Type B pancreatic cell (in vitro differentiated cells): ENCODE data around the gene UBE2F. TPM values are rescaled to one million over a fixed set of nuclear protein-coding genes. Genes with fewer than 3 reads are reported as not detected.

Source experiments
- DNase-seq: peaks from one replicate; pipeline ENCODE4 v3.0.0; 2021; ENCODE audit warnings: mixed read lengths; ENCODE audit not compliant: unreplicated experiment; ENCODE audit errors: extremely low spot score
- H3K27ac Mint-ChIP-seq: 2 replicates; pipeline ENCODE4 v1.8.0; 2021; ENCODE audit warnings: mild to moderate bottlenecking, mixed read lengths
- H3K27me3 Mint-ChIP-seq: 2 replicates; pipeline ENCODE4 v1.8.0; 2021; ENCODE audit warnings: mixed read lengths
- H3K36me3 Mint-ChIP-seq: 2 replicates; pipeline ENCODE4 v1.8.0; 2021; ENCODE audit warnings: mixed read lengths
- H3K4me1 Mint-ChIP-seq: one replicate; pipeline ENCODE4 v1.8.0; 2021; ENCODE audit warnings: mixed read lengths; ENCODE audit not compliant: unreplicated experiment
- H3K4me3 Mint-ChIP-seq: 2 replicates; pipeline ENCODE4 v1.8.0; 2021; ENCODE audit warnings: mild to moderate bottlenecking, mixed read lengths
- H3K9me3 Mint-ChIP-seq: 2 replicates; pipeline ENCODE4 v1.8.0; 2021; ENCODE audit warnings: mixed read lengths
- CTCF ChIP-seq: fragments of 200-600 bp; sonication (generic); conservative IDR thresholded peaks from 2 replicates; pipeline ENCODE4 v1.5.0; 2021; ENCODE audit warnings: antibody characterized with exemption, mild to moderate bottlenecking
- total RNA-seq: library from RNA; stranded (reverse); gene quantifications from 2 replicates; pipeline ENCODE4 v1.2.1, GENCODE V29; 2021; ENCODE audit warnings: low replicate concordance

The UBE2F gene
- total RNA-seq, 1 donor from 2014 or later: 43.1 TPM

- Mint-ChIP-seq H3K27ac (no peak overlapping the region), H3K4me1 (peaks cover 11% of the 10 kb centered on the region), H3K27me3 (no peaks in the 10 kb centered on the region)
Observed at GRCh38 chr2:238027058-238027457, 60.2 kb downstream of the UBE2F start.

GRCh38 chr2:238027591-238028415 lies 61.0 kb downstream of the UBE2F start:
- peak; percentile 55 for DNase-seq
- H3K36me3 Mint-ChIP-seq: peaks cover 31% of the 10 kb centered on the region
- no peaks in the 10 kb centered on the region for H3K9me3 Mint-ChIP-seq
- H3K27me3 Mint-ChIP-seq: no peaks in the 10 kb centered on the region
- no peak overlapping the region for H3K4me3 Mint-ChIP-seq
- no peak for TF ChIP-seq CTCF
- H3K27ac Mint-ChIP-seq: no peak overlapping the region
- peaks cover 11% of the 10 kb centered on the region for H3K4me1 Mint-ChIP-seq

More at GRCh38 chr2:238027058-238027457, 60.2 kb downstream of the UBE2F start:
- Mint-ChIP-seq H3K9me3 (no peaks in the 10 kb centered on the region), H3K36me3 (peaks cover 36% of the 10 kb centered on the region), H3K4me3 (no peak overlapping the region)
- DNase-seq: no peak
- TF ChIP-seq CTCF: no peak

- TF ChIP-seq CTCF: no peak
- Mint-ChIP-seq H3K4me3 (no peak overlapping the region), H3K9me3 (no peaks in the 10 kb centered on the region), H3K27ac (no peak overlapping the region), H3K36me3 (peaks cover 26% of the 10 kb centered on the region), H3K27me3 (no peaks in the 10 kb centered on the region), H3K4me1 (peaks cover 10% of the 10 kb centered on the region)
- DNase-seq: no peak
Observed at GRCh38 chr2:238029853-238030252, 63.0 kb downstream of the UBE2F start.

GRCh38 chr2:238030422-238031155 lies 63.8 kb downstream of the UBE2F start:
- peak; percentile 22 for DNase-seq
- Mint-ChIP-seq H3K9me3 (no peaks in the 10 kb centered on the region), H3K27ac (no peak overlapping the region), H3K36me3 (peaks cover 19% of the 10 kb centered on the region), H3K4me1 (peaks cover 6% of the 10 kb centered on the region), H3K27me3 (no peaks in the 10 kb centered on the region), H3K4me3 (no peak overlapping the region)
- no peak for TF ChIP-seq CTCF

GRCh38 chr2:238031751-238032150 lies 64.9 kb downstream of the UBE2F start:
- no peaks in the 10 kb centered on the region for H3K27me3 Mint-ChIP-seq
- H3K9me3 Mint-ChIP-seq: no peaks in the 10 kb centered on the region
- peaks cover 6% of the 10 kb centered on the region for H3K4me1 Mint-ChIP-seq
- TF ChIP-seq CTCF: no peak
- peaks cover 23% of the 10 kb centered on the region for H3K36me3 Mint-ChIP-seq
- no peak for DNase-seq
- no peak overlapping the region for H3K4me3 Mint-ChIP-seq
- H3K27ac Mint-ChIP-seq: peak overlapping the region; percentile 76
